Ovary (tissue), 3 donors: ENCODE measurements around the gene ASIC1.

Experiments used
- CTCF ChIP-seq, 3 donors: fragments of 450-650 bp in 2 of 3; fragments of 200-600 bp in 1 of 3; IDR thresholded peaks; one replicate each; pipeline versions ENCODE4 v1.5.1 to v1.8.0; 2016 to 2022; ENCODE audit warnings: antibody characterized with exemption in 3 of 3, mild to moderate bottlenecking in 1 of 3
- POLR2A ChIP-seq: fragments of 450-650 bp; IDR thresholded peaks from one replicate; pipeline ENCODE4 v1.6.1; 2017; ENCODE audit warnings: antibody characterized with exemption, mild to moderate bottlenecking, moderate library complexity
- donor health status: DM: no; HTN: no; CAD: no.

- TF ChIP-seq CTCF (IDR thresholded peaks at IDR 0.05) (no peak), POLR2A (no peak)
Measured at GRCh38 chr12:50050119-50050385, 7.3 kb upstream of the ASIC1 start.
